Posterior vena cava (tissue), 2 donors: Measurements from ENCODE around the gene TMPRSS13. TPM values are rescaled to one million over a fixed set of nuclear protein-coding genes. Genes with fewer than 3 reads are reported as not detected.

Experiments used
- DNase-seq: peaks from one replicate; pipeline ENCODE4 v3.0.0-alpha.2; 2020; ENCODE audit warnings: low spot score
- intact Hi-C, 2 donors: fragments of 100-400 bp; cut with DNase I; formaldehyde crosslinking; loops; one replicate each; pipeline versions ENCODE4 v1.14.1 to v1.14.2; 2022 to 2023
- total RNA-seq, 2 donors: library from RNA; stranded (reverse); fragmentation: NEBNext Ultra II Directional; extraction: Animal tissue kit (Norgen Biotek cat#: 25700); gene quantifications; one replicate each; pipeline ENCODE4 v1.2.1, GENCODE V29; 2021
- donor health status: DM: yes; HTN: yes; CAD: no.
- donor health status: DM: yes; HTN: yes; CAD: no.

TMPRSS13 gene
- total RNA-seq, 2 donors from 2014 or later: 0.24 to 0.37 TPM

DNA sequence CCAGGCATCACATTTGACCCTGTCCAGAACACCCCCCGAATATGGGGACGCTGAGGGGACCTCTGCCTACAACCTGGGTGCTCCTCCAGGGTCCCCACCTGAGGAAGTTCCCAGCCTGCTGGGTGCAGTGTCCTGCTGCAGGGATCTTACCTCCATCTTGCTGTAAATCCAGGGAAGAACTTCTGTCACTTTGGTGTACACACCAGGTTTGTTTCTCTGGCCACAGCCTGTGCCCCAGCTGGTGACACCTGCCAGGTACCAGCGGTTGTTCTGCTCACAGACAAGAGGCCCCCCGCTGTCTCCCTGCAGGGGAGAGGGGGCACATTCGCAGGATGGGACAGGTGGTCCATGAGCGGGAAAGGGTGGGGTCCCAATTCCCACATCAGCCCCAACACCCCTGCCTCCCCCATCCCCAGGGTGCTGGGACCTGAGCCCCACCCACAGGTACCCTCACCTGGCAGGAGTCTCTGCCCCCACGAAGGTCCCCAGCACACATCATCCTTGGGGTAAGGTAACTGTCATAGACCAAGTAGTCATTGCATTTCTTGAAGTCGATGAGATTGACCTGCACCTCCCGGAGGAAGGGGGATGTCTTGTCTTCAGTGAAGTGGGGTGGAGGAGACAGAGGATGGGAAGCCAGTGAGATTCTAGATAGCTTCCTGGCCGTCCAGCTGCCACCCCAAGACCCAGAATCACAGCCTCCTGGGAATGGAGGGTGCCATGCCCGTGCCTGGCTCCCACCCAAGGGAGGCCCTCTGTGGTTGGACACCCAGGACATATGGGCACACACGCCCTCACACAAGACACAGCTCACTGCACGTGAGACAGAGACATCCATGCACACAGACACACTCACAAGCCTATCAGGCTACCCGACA is 25.5 kb downstream of the TMPRSS13 start:
- intact Hi-C loops: loop anchor here in 1 of 2 donors (5.0 kb wide), 1 partner anchor 61 kb away; no protein-coding TSS in a partner anchor

DNA sequence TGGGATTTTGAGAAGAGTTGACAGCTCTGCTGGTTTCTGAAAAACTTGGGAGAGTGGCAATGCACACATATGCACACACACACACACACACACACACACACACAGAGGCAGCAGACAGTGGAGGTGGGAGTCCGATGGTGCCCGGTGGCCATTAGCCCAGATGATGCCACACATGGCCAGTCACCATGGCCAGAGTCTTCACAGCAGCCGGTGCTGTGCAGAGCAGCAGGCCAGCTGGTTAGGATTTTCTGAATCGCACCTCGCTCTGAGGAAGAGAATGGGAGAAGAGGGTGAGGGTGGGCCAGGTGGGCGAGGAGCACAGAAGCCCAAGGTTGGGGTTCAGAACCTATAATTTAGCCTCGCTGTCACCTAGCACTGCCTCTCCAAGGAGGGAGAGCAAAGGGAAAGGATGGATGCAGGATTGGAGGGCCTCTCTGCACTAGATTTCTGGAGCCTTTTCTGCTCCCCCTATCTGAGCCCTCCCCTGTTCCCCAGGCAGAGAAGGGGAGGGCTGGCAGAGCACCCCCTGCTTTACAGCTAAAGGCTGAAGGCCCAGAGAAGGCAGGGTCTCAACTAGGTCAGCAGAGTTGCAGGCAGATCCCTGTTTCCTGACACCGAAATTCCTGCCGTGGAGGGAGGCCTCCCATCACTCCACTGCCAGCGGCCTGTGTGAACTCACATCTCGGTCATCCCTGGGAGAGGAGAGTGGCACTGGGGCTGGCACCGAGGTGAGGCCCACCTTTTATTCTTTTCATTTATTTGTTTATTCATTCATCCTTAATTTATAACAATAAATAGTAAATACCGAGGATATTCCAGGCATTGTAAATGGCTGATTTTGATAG is 27.0 kb downstream of the TMPRSS13 start:
- intact Hi-C loops: loop anchor here in 1 of 2 donors (5.0 kb wide), 1 partner anchor 60 kb away; no protein-coding TSS in a partner anchor
- peak; percentile 58 for DNase-seq

More for the DNA sequence above, 25.5 kb downstream of the TMPRSS13 start:
- peak; percentile 56 for DNase-seq

DNA sequence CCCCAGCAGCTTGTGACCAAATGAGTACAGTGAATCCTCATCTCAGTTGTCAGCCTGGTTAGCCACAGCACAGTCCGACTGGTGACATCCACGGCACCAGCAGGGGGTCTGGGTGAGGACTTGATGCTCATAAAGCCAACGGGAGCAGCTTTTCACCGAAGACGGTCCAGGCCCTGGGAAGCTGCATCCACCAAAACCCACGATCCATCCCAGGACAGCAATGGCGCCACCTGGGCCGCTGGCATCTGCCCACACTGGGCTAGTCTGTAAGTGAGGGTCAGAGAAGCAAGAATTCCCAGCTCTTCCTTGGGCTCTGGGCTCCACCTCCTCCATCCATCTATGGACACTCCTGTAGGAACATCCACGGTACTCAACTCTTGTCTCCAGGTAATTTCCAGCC is 27.6 kb downstream of the TMPRSS13 start:
- DNase-seq: peak; percentile 55
- intact Hi-C loops: loop anchor here in 1 of 2 donors (5.0 kb wide), 1 partner anchor 59 kb away; no protein-coding TSS in a partner anchor

DNA sequence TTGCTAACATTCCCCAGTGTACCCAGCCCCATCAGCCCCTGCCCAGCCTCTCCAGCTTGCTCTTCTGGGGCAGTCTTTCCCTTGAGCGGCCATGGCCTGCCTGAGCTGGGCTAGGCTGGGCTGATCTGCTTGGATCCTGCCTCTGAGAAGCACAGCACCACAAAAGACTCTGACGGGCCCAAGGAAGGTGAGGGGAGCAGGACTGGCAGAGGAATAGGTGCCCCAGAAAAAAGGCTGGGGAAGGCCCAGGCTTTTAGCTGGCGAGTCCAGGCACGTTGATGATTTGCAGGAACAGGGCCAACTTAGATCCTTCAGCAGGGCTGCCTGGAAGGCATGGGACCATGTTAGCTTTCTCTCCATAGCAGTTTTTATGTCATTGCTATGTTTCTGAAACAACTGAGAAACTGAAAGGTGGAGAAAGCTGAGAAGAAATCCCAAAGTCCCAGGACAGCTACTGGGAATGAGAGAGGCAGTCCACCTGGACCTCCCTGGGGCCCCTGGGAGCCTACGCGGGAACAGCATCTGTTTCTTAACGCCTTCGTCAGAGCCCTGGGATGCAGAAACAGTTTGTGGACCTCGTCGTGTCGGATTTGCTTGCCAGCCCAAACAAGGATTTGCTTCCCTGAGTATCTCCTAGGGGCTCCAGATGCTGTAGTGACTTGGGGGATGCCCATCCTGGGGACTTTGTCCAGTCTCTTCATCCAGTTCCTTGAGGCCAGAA is 28.3 kb downstream of the TMPRSS13 start:
- intact Hi-C loops: loop anchor here in 1 of 2 donors (5.0 kb wide), 1 partner anchor 59 kb away; no protein-coding TSS in a partner anchor
- peak; percentile 54 for DNase-seq

DNA sequence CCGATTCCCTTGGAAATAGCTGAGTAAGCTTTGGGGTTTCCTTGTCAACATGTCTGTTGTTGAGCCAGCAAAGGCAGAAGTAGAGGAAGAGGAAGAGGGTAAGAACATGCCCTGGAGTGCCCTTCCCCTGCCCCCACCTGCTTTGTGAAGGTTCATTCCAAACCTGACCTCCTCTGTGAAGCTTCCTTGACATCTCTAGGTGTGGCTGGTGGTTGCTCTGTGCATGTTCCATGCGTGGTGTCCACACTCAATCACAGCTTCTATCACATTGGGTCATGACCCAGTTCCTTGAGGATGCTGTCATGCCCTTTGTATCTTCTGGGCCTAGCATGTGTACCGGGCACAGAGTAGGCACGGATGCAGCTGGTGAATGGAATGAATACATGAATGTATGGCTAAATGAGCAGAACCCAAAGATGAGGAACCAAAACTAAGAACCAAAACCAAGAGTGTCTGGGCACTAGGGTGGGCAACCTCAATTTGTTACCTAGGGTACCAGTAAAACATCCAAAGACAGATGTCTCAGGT is 29.0 kb downstream of the TMPRSS13 start:
- peak; percentile 62 for DNase-seq
- intact Hi-C loops: loop anchor here in 1 of 2 donors (5.0 kb wide), 1 partner anchor 58 kb away; no protein-coding TSS in a partner anchor

DNA sequence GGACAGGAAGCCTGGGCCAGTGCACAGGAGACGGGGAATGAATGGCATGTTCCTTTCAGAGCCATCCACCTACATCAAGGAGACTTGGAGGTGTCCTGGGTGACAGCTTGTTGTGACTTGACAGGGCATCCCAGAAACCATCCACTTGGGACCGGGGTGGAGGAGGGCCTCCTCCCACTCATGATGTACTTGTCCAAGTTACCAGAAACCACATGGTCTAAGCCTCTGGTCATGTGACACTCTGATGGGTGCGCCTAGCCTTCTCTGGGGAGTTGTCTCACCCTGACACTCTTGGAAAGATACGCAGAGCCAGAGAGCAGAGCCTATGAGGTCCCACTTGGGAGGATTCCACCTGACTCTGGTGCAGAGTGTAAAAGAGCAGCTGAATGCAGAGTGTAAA is 31.1 kb downstream of the TMPRSS13 start:
- intact Hi-C loops: no loop called here
- DNase-seq: peak; percentile 59

DNA sequence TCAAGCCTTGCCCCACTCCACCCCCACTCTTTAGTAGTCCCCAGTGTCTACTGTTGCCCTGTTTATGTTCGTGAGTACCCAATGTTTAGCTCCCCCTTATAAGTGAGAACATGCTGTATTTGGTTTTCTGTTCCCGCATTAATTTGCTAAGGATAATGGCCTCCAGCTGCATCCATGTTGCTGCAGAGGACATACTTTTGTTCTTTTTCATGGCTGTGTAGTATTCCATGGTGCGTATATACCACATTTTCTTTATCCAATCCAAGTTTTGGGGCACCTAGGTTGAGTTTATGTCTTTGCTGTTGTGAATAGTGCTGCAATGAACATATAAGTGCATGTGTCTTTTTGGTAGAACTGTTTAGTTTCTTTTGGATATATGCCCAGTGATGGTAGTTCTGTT is 36.6 kb downstream of the TMPRSS13 start:
- no peak for DNase-seq
- intact Hi-C loops: no loop called here

DNA sequence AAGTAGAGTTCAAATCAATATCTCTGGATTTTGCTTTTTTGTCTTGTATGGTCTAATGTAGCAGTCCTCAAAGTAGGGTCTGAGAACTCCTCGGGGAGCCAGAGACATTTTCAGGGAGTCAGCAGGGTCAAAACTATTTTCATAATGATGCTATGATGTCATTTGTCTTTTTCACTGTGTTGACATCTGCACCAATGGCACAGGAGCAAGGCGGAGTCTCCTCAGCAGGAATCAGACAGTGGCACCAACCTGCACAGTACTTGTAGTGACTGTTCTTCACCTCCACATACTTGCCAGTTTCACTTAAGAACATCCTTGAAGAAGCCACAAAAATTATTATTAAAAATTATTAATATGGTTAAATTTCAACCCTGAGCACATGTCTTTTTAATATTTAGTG is 37.8 kb downstream of the TMPRSS13 start:
- DNase-seq: no peak
- intact Hi-C loops: no loop called here

DNA sequence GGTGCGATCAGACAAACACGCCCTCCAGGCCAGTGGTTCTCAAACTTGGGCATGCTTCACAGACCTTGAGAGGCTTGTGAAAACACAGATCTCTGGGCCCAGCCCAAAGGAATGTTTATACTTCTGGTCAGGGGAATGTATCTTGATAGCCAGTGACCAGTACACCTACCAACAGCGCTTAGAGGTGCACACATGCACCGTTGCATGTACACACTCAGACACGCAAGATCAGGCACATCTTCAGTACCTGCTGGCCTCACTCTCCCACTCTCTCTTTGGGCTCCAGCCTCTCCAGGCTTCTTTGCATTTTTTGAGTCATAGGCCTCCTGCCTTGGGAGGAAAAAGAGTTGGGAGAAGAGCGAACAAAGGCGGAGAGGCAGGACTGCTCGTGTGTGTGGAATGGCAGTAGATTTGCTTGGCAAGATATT is 41.0 kb downstream of the TMPRSS13 start:
- no peak for DNase-seq
- intact Hi-C loops: no loop called here

DNA sequence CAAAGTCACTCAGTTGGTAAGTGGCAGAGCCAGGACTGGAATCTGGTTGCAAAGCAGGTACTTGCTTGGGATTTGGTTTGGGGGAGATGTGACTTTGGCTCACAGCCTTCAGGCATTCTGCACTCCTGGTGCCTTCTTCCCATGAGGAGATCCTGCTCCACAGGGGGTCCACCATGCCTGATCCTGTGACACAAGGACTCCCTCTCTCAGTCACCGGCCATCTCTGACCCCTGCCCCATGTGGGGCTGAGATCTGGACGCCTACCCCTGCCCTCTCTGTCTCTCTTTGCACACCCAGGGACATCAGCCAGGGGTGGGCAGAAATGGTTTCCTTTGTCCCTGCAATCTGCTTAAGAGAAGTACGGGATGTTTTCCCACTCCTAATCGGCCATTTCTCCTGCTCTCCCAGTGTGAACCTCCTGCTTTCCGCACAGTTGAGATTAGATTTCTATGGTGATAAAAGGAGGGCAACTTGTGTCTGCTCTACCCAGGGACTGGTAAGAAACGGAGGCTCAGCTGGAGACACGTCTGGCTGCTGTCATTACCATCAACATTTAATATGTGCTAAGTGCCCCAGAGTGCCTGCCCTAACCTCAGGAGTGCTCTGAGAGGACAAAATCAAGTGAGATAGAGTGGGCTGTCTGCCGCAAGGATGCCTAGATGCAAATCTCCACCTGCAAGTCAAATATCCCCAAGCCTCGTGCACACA is 41.6 kb downstream of the TMPRSS13 start:
- DNase-seq: peak; percentile 48
- intact Hi-C loops: no loop called here

DNA sequence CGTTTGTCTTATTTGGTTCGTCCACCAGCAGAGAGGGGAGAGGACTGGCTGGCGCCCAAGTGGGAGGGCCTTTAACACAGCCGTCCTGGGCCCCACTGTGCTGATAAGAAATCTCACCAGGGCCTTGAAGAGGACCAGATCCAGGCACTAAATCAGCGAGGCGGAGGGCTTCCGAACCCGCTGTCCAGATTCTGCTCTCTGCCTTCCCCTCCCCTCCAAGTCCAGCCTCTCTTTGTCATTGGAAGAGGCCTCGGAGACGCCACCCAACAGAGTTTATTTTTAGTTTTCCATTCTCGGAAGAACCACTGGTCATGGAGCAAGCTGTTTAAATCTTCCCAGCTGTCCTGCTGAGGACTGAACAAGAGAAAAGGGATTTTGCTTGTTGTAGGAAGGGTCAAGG is 43.4 kb downstream of the TMPRSS13 start:
- intact Hi-C loops: no loop called here
- DNase-seq: peak; percentile 96

DNA sequence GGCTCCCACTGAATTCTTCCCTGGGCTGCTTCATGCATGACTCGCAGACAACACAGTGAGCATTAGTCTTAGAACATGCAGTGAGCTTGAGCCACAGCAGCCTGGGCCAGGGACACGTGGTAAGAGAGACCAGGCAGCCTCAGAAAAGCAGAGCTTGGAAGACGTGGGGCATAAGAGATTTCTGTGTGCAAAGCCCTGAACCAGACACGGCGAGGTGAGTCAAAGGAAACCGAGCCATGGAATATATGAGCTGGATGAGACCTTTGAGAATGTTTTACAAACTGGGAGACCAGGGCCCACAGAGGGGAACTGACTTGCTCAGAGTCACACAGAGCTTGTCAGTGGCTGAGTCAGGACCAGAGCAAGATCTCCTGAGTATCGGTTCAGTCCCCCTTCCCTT is 44.2 kb downstream of the TMPRSS13 start:
- intact Hi-C loops: no loop called here
- DNase-seq: peak; percentile 89

DNA sequence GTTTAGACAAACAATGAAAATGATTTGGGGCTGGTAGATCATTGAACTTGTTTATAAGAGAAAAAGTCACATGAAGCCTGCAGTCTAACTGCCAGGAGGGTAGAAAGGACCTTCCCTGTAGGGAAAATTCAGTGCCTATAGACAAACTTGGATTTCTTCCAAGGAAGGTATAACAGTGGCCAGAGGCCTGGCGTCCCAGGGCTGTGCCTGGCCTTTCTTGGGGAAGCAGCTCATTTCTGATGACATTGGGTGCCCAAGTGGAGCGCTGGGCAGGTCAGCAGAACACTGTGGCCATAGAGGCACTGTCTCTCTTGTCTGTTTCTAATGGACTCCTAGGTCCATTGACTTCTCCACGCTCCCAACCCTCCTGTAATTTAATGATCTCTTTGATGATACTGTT is 46.1 kb downstream of the TMPRSS13 start:
- DNase-seq: no peak
- intact Hi-C loops: no loop called here

DNA sequence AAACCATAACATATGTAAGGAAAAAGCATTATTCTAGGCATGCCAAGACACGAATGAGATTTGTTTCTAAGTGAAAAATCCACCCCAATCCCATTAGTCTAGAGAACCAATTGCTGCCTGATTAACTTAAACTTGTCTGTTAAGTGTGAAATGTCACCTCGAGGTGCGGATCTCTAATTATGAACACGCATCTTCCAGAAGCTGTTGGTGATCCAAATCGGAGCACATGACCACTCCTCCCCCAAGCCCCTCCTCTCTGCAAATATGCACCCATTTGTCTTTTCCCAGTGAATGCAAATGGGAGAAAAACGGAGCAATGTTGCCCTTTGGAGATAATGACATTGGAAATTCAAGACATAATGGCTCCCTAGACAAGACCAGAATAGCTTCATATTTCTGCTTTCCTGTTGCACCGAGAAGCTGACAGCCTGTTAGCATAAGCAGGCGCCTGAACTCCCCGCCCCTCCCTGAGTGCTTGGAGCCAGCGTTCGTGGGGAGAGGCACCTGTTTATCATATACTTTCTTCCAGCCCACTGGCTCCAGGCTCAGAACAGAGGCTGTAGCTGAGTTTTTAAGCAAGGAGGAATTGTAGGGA is 46.8 kb downstream of the TMPRSS13 start:
- DNase-seq: peak; percentile 54
- intact Hi-C loops: no loop called here

DNA sequence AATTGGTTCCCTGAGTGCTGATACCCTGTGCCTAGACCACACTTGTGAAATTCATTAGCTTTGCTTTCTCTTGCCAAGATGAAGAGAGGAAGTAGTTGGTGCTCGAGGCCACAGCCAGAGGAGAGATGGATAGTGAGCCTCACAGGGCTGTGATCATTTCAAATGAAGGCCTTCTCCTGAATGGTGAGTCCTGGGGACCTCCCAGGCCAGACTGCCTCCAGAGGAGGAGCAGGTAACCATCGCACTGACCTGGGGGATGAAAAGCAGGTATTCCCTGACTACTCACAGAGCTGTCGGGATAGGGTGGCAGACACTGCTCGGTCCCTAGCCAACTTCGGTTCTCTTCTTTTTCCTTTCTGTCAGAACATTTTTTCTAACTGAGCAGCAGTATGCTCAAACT is 48.0 kb downstream of the TMPRSS13 start:
- intact Hi-C loops: no loop called here
- no peak for DNase-seq

DNA sequence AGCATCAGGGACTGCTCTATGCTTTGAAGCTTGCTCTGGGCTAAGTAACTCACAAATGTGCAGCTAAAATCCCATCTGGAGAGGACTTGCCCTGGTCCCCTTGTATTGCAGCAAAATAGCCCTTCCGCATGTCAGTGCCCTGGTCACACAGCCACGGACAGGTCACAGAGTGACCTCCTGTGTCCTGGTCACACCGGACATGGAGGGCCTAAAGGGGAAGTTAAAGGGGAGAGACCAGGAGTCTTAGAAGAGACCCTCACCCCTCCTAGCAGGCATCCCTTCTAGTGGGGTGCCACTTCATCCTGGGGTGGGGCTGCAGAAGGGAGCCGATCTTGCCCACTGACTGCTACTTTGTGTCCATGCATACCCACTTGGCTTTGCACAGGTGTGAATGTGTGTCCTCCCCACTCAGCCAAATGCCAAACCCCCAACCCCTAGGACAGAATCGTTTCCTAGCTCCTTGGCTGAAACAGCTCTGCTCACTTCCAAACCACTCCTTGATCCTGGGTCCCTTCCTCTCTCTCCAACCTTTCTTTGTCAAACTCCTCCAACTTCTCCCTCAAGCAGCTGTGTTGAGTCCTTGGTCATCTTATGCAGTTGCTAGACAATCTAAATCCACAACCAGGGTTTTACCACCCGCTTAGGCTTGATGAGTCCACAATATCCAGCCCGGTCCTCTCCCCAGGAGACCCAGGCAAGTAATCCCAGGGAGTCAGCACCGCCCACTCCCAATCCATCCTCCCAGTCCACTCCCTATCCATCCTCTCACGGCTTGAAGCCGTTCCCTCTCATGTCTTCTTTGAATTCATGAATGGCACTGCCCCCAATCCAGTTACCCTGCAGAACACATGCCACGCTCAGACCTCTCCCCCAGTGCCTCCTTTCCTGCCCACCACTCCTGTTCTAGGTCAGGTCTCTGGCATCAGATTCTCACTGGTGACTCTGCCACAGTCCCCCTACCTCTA is 49.4 kb downstream of the TMPRSS13 start:
- DNase-seq: peak; percentile 63
- intact Hi-C loops: loop anchor here in 1 of 2 donors (1.0 kb wide), 1 partner anchor 58 kb away; no protein-coding TSS in a partner anchor
